DND-41 (cell line): ENCODE results near the gene ADAM29.

Source experiments
- EZH2 ChIP-seq: IDR thresholded peaks from 3 replicates; pipeline ENCODE4 v1.6.1; 2012; ENCODE audit warnings: borderline replicate concordance, low read depth, mild to moderate bottlenecking, moderate library complexity, low read length, inconsistent platforms; ENCODE audit not compliant: severe bottlenecking
- TF ChIP-seq, protein P1 (sequence below): IDR thresholded peaks from 2 replicates; pipeline ENCODE4 v1.5.1; 2012; ENCODE audit warnings: borderline replicate concordance, low read length, moderate library complexity, mild to moderate bottlenecking; ENCODE audit not compliant: poor library complexity, severe bottlenecking; ENCODE audit errors: extremely low read depth

DNA sequence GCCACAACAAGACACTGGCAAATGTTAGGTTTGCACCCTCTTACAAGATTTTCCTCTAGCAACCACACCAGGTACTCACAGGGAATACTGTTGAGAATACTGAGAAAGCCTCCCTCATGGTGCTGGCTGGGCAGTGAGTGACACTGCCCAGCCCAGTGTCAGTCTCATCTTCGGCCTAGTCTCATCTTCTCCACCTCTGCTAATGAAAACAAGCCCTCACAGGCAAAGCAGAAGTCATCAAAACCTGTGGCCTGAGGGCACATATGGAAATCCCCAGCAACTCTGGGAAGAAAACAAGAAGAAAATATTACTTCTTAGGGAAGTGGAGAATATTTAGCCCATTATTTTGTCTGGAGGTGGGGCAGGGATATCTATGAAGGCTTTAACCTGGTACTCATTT is 7.9 kb upstream of the ADAM29 start:
- TF ChIP-seq, protein P1, sequence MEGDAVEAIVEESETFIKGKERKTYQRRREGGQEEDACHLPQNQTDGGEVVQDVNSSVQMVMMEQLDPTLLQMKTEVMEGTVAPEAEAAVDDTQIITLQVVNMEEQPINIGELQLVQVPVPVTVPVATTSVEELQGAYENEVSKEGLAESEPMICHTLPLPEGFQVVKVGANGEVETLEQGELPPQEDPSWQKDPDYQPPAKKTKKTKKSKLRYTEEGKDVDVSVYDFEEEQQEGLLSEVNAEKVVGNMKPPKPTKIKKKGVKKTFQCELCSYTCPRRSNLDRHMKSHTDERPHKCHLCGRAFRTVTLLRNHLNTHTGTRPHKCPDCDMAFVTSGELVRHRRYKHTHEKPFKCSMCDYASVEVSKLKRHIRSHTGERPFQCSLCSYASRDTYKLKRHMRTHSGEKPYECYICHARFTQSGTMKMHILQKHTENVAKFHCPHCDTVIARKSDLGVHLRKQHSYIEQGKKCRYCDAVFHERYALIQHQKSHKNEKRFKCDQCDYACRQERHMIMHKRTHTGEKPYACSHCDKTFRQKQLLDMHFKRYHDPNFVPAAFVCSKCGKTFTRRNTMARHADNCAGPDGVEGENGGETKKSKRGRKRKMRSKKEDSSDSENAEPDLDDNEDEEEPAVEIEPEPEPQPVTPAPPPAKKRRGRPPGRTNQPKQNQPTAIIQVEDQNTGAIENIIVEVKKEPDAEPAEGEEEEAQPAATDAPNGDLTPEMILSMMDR: no peak
- no peak for TF ChIP-seq EZH2
